Upper lobe of right lung (tissue), 1 donor: ENCODE measurements around the gene SCAMP3. TPM values are rescaled to one million over a fixed set of nuclear protein-coding genes. Genes with fewer than 3 reads are reported as not detected.

Experiments
- ATAC-seq: fragments of 200-7000 bp; cut with Tn5 transposase; one replicate; pipeline ENCODE4 v1.9.1; 2020; ENCODE audit warnings: mild to moderate bottlenecking, moderate library complexity
- DNase-seq: peaks from one replicate; pipeline ENCODE4 v3.0.0-alpha.2; 2020
- H3K27ac ChIP-seq: fragments of 200-600 bp; one replicate; pipeline ENCODE4 v1.8.0; 2022
- H3K27me3 ChIP-seq: fragments of 200-600 bp; one replicate; pipeline ENCODE4 v1.8.0; 2022; ENCODE audit warnings: mild to moderate bottlenecking
- H3K36me3 ChIP-seq: fragments of 200-600 bp; one replicate; pipeline ENCODE4 v1.8.0; 2022
- H3K4me1 ChIP-seq: fragments of 200-600 bp; one replicate; pipeline ENCODE4 v1.8.0; 2022
- H3K4me3 ChIP-seq: fragments of 200-600 bp; one replicate; pipeline ENCODE4 v1.8.0; 2022; ENCODE audit warnings: mild to moderate bottlenecking
- H3K9me3 ChIP-seq: fragments of 200-600 bp; one replicate; pipeline ENCODE4 v1.8.0; 2022
- intact Hi-C: fragments of 100-400 bp; cut with DNase I; formaldehyde crosslinking; loops from one replicate; pipeline ENCODE4 v1.11.0; 2022
- total RNA-seq: library from RNA; stranded (reverse); fragmentation: NEBNext Ultra II Directional; extraction: Animal tissue kit (Norgen Biotek cat#: 25700); gene quantifications from one replicate; pipeline ENCODE4 v1.2.1, GENCODE V29; 2021
- TF ChIP-seq, protein P1 (sequence below): fragments of 200-600 bp; IDR thresholded peaks from one replicate; pipeline ENCODE4 v1.8.0; 2022; ENCODE audit warnings: antibody characterized with exemption
- donor health status: DM: no; HTN: yes; CAD: no; lungs with severe emphysema.

SCAMP3 gene
- total RNA-seq, 1 donor from 2014 or later, result 70.9 TPM

GRCh38 chr1:155279268-155279667 lies 17.1 kb upstream of the SCAMP3 start:
- intact Hi-C loops, result no loop called here
- DNase-seq (no peak), ATAC-seq (no peak)
- TF ChIP-seq, protein P1, sequence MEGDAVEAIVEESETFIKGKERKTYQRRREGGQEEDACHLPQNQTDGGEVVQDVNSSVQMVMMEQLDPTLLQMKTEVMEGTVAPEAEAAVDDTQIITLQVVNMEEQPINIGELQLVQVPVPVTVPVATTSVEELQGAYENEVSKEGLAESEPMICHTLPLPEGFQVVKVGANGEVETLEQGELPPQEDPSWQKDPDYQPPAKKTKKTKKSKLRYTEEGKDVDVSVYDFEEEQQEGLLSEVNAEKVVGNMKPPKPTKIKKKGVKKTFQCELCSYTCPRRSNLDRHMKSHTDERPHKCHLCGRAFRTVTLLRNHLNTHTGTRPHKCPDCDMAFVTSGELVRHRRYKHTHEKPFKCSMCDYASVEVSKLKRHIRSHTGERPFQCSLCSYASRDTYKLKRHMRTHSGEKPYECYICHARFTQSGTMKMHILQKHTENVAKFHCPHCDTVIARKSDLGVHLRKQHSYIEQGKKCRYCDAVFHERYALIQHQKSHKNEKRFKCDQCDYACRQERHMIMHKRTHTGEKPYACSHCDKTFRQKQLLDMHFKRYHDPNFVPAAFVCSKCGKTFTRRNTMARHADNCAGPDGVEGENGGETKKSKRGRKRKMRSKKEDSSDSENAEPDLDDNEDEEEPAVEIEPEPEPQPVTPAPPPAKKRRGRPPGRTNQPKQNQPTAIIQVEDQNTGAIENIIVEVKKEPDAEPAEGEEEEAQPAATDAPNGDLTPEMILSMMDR, result no peak
- no peak overlapping the region for H3K27ac ChIP-seq
- H3K36me3 ChIP-seq, result no peaks in the 10 kb centered on the region
- no peaks in the 10 kb centered on the region for H3K9me3 ChIP-seq
- H3K4me3 ChIP-seq, result no peak overlapping the region
- peaks cover 13% of the 10 kb centered on the region for H3K4me1 ChIP-seq
- H3K27me3 ChIP-seq, result no peaks in the 10 kb centered on the region

GRCh38 chr1:155278689-155279160 lies 16.6 kb upstream of the SCAMP3 start:
- Histone ChIP-seq H3K36me3 (no peaks in the 10 kb centered on the region), H3K27me3 (no peaks in the 10 kb centered on the region), H3K4me3 (no peak overlapping the region), H3K9me3 (no peaks in the 10 kb centered on the region), H3K27ac (no peak overlapping the region), H3K4me1 (peaks cover 15% of the 10 kb centered on the region)
- intact Hi-C loops, result no loop called here
- ATAC-seq, result no peak
- DNase-seq, result no peak
- TF ChIP-seq, protein P1, result no peak

- Histone ChIP-seq H3K9me3 (no peaks in the 10 kb centered on the region), H3K4me1 (peaks cover 16% of the 10 kb centered on the region), H3K27ac (no peak overlapping the region), H3K4me3 (peak overlapping the region; percentile 79), H3K36me3 (no peaks in the 10 kb centered on the region), H3K27me3 (no peaks in the 10 kb centered on the region)
- intact Hi-C loops, result no loop called here
- TF ChIP-seq, protein P1, result peak; percentile 29
- DNase-seq, result peak; percentile 79
- peak; percentile 2 for ATAC-seq
Observed at GRCh38 chr1:155277902-155278688, 15.9 kb upstream of the SCAMP3 start.

GRCh38 chr1:155277070-155277901 lies 15.1 kb upstream of the SCAMP3 start, which contains the start of gene HCN3:
HCN3 (plus strand) TSS chr1:155277463; CDS start chr1:155277591, 128 bp downstream.
- TF ChIP-seq, protein P1, result peak; percentile 73
- DNase-seq, result peak; percentile 99
- intact Hi-C loops, result no loop called here
- Histone ChIP-seq H3K9me3 (no peaks in the 10 kb centered on the region), H3K4me3 (peak within 1 kb of the TSS; percentile 79), H3K27me3 (no peaks in the 10 kb centered on the region), H3K4me1 (peaks cover 18% of the 10 kb centered on the region), H3K36me3 (no peaks in the 10 kb centered on the region), H3K27ac (peak within 1 kb of the TSS; percentile 51)
- peak; percentile 93 for ATAC-seq

DNA sequence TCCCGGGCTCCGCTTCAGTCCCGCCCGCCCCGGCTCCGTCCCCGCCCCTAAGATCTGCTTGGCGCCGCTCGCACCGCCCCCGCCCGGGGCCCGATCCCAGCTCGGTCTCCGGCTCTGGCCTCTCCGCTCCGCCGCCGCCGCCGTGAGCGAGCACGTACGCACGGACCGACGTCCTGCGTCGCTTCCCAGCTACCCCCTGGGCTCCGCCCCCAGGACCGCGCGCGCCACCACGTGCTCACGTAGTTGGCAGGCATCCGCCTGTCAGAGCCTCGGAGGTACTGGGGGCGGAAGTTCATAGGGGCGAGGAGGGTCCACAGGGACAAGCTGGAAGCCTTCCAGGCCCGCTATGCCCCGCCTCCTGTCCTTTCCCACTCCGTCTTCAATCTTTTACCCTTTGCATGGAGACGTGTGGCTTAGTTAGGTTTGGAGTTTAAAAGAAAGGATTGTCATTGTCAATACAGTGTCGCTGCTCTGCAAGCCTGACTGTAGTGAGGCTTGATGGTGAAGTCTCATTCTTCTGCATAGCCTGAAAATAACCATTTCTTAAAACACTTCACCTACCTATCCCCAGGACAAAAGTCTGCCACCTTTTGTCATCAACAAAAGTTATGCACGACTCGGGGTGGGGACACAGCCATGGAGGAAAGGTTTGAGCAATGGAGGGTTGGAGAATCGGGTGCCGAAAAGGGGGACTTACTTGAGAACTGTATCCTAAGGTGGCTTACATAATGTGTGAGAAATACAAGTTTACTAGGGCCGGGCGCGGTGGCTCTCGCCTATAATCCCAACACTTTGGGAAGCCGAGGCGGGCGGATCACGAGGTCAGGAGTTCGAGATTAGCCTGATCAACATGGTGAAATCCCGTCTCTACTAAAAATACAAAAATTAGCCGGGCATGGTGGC lies 11.4 kb upstream of the SCAMP3 start, which contains the start of gene CLK2:
Gene CLK2, minus strand, starts transcription at position 162 of the 903 bp plus-strand sequence. CDS start 2,527 bp downstream, outside the sequence.
- Histone ChIP-seq H3K4me1 (peaks cover 27% of the 10 kb centered on the region), H3K27ac (peak within 1 kb of the TSS; percentile 90), H3K36me3 (peaks cover 29% of the 10 kb centered on the region), H3K4me3 (peak within 1 kb of the TSS; percentile 68), H3K27me3 (no peaks in the 10 kb centered on the region), H3K9me3 (no peaks in the 10 kb centered on the region)
- intact Hi-C loops, result no loop called here
- DNase-seq, result peak; percentile 99
- ATAC-seq, result peak; percentile 93
- TF ChIP-seq, protein P1, result no peak
